ENCODE results near the gene EXOSC5.

EXOSC5 gene

GRCh38 chr19:41341669-41342490 lies 55.3 kb downstream of the EXOSC5 start:
- DNase-seq: no peak

DNA sequence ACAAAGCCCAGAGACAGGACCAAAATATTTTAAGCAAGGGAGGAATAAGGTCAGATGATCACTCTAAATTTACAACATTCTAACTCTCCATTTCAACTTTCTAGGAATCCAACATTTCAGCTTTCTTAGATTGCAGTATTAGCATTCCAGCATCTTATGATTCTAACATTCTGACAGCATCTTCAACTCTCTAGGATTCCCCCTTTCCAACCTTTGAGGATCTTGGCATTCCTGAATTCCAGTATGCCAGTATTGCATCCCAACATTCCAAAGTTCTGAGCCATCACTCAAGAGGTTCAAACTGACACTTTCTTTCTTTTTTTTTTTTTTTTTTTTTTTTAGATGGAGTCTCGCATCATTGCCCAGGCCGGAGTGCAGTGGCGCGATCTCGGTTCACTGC lies 57.2 kb downstream of the EXOSC5 start:
- DNase-seq: no peak

Data from NCI-H2107 (cell line).